GM23338 (cell line): ENCODE measurements around the gene EMC1. TPM values are rescaled to one million over a fixed set of nuclear protein-coding genes. Genes with fewer than 3 reads are reported as not detected.
"Not testable (repeated sequence)": the region's sequence is repeated elsewhere in the genome, so short reads cannot be mapped to it uniquely, and the experiment has no call there.

Experiments used
- ATAC-seq: fragments of 200-7000 bp; cut with Tn5 transposase; 3 replicates; pipeline ENCODE4 v1.9.1; 2020
- DNase-seq: peaks from one replicate; pipeline ENCODE4 v3.0.0-alpha.2; 2015; ENCODE audit warnings: low spot score
- H2AFZ ChIP-seq: fragments of 200-600 bp; sonication (generic); 2 replicates; pipeline ENCODE4 v1.8.0; 2016; ENCODE audit warnings: antibody characterized with exemption, mild to moderate bottlenecking, moderate library complexity
- H3F3A ChIP-seq: fragments of 200-600 bp; sonication (generic); replicated peaks from 2 replicates; pipeline ENCODE4 v1.8.0; 2017; ENCODE audit warnings: antibody characterized with exemption, mixed run types, low read depth
- H3K27ac ChIP-seq: fragments of 200-600 bp; sonication (generic); 2 replicates; pipeline ENCODE4 v1.6.1; 2016; ENCODE audit warnings: low read depth
- H3K27me3 ChIP-seq: fragments of 200-600 bp; sonication (generic); 2 replicates; pipeline ENCODE4 v1.8.0; 2016; ENCODE audit warnings: mild to moderate bottlenecking, mixed run types, moderate library complexity; ENCODE audit not compliant: insufficient read depth
- H3K36me3 ChIP-seq: fragments of 200-600 bp; sonication (generic); 2 replicates; pipeline ENCODE4 v1.8.0; 2016; ENCODE audit warnings: mild to moderate bottlenecking; ENCODE audit not compliant: insufficient read depth
- H3K4me1 ChIP-seq: fragments of 200-600 bp; sonication (generic); 2 replicates; pipeline ENCODE4 v1.8.0; 2016; ENCODE audit warnings: mild to moderate bottlenecking, moderate library complexity; ENCODE audit not compliant: insufficient read depth
- H3K4me2 ChIP-seq: fragments of 200-600 bp; sonication (generic); 2 replicates; pipeline ENCODE4 v1.7.1; 2017; ENCODE audit warnings: mixed run types
- H3K4me3 ChIP-seq: fragments of 200-600 bp; sonication (generic); 2 replicates; pipeline ENCODE4 v1.6.1; 2016; ENCODE audit warnings: mixed run types
- H3K79me2 ChIP-seq: fragments of 200-600 bp; sonication (generic); replicated peaks from 2 replicates; pipeline ENCODE4 v1.8.0; 2017; ENCODE audit warnings: mild to moderate bottlenecking; ENCODE audit not compliant: insufficient read depth
- H3K9me2 ChIP-seq: fragments of 200-600 bp; sonication (generic); 2 replicates; pipeline ENCODE4 v1.8.0; 2017; ENCODE audit not compliant: insufficient read depth
- H4K20me1 ChIP-seq: fragments of 200-600 bp; sonication (generic); replicated peaks from 2 replicates; pipeline ENCODE4 v1.8.0; 2017; ENCODE audit warnings: mild to moderate bottlenecking; ENCODE audit not compliant: insufficient read depth
- H3K27ac Mint-ChIP-seq: 2 replicates; pipeline ENCODE4 v1.8.0; 2020; ENCODE audit warnings: inconsistent platforms, mild to moderate bottlenecking, moderate library complexity, mixed read lengths
- H3K27me3 Mint-ChIP-seq: 3 replicates; pipeline ENCODE4 v1.8.0; 2022; ENCODE audit warnings: low read depth, mild to moderate bottlenecking, moderate library complexity, mixed read lengths, inconsistent platforms; ENCODE audit not compliant: insufficient read depth, poor library complexity
- H3K36me3 Mint-ChIP-seq: 3 replicates; pipeline ENCODE4 v1.8.0; 2021; ENCODE audit warnings: low read depth, mild to moderate bottlenecking, inconsistent platforms, moderate library complexity, mixed read lengths
- H3K4me1 Mint-ChIP-seq: 3 replicates; pipeline ENCODE4 v1.8.0; 2020; ENCODE audit warnings: mild to moderate bottlenecking, inconsistent platforms, mixed read lengths
- H3K4me3 Mint-ChIP-seq: 3 replicates; pipeline ENCODE4 v1.8.0; 2021; ENCODE audit warnings: moderate library complexity, mild to moderate bottlenecking, inconsistent platforms, mixed read lengths
- H3K9me3 Mint-ChIP-seq: 3 replicates; pipeline ENCODE4 v1.8.0; 2020; ENCODE audit warnings: moderate library complexity, mild to moderate bottlenecking, inconsistent platforms, mixed read lengths
- JUNB ChIP-seq: IDR thresholded peaks from one replicate; pipeline ENCODE4 v1.6.1; 2016; ENCODE audit warnings: antibody characterized with exemption; ENCODE audit not compliant: unreplicated experiment
- NANOG ChIP-seq: IDR thresholded peaks from 2 replicates; pipeline ENCODE4 v1.6.1; 2016; ENCODE audit warnings: antibody characterized with exemption, borderline replicate concordance
- STAT1 ChIP-seq: IDR thresholded peaks from one replicate; pipeline ENCODE4 v1.6.1; 2016; ENCODE audit warnings: antibody characterized with exemption; ENCODE audit not compliant: unreplicated experiment
- ZNF331 ChIP-seq: fragments of 250-450 bp; sonication (Bioruptor Pico); IDR thresholded peaks from 2 replicates; pipeline ENCODE4 v1.5.0; 2020; ENCODE audit warnings: low read depth, mild to moderate bottlenecking, moderate library complexity
- ZNF462 ChIP-seq: fragments of 250-450 bp; sonication (Bioruptor Pico); IDR thresholded peaks from 2 replicates; pipeline ENCODE4 v1.5.0; 2020; ENCODE audit warnings: mild to moderate bottlenecking, moderate library complexity
- polyA plus RNA-seq: library from polyadenylated mRNA; unstranded; fragments of >200 nt; fragmentation: Nextera tagmentation; extraction: Ambion mirVana; gene quantifications from 2 replicates; pipeline ENCODE4 v1.2.1, GENCODE V29; 2016
- total RNA-seq: library from RNA; depleted of rRNA; stranded (reverse); fragments of >200 nt; shearing (Covaris generic); gene quantifications from 2 replicates; pipeline ENCODE4 v1.2.3, GENCODE V29; 2014

EMC1 gene
- total and polyA plus RNA-seq, 2 experiments from 2014 or later: 17.6 to 53.0 TPM

- H3F3A ChIP-seq, H2AFZ ChIP-seq, H3K4me3 Mint-ChIP-seq, H3K9me3 Mint-ChIP-seq, H3K36me3 ChIP-seq, H3K27ac Mint-ChIP-seq, H3K9me2 ChIP-seq, H3K79me2 ChIP-seq, H3K4me2 ChIP-seq, H3K36me3 Mint-ChIP-seq, H3K4me1 ChIP-seq, H3K27ac ChIP-seq, DNase-seq, H3K4me3 ChIP-seq, H4K20me1 ChIP-seq, H3K4me1 Mint-ChIP-seq, ATAC-seq: not testable (repeated sequence)
- H3K27me3 Mint-ChIP-seq: peaks cover 33% of the 10 kb centered on the region
- H3K27me3 ChIP-seq: peaks cover 37% of the 10 kb centered on the region
Observed at GRCh38 chr1:19285807-19286206, 34.5 kb upstream of the EMC1 start.

GRCh38 chr1:19285366-19285765 is 34.0 kb upstream of the EMC1 start:
- H4K20me1 ChIP-seq, H3K9me3 Mint-ChIP-seq, H3K9me2 ChIP-seq, H3K27ac ChIP-seq, H3F3A ChIP-seq, H3K36me3 ChIP-seq, H3K27ac Mint-ChIP-seq, H3K36me3 Mint-ChIP-seq, H3K4me1 Mint-ChIP-seq, H3K4me1 ChIP-seq, H3K4me3 Mint-ChIP-seq, H2AFZ ChIP-seq, ATAC-seq, H3K79me2 ChIP-seq, H3K4me2 ChIP-seq, H3K4me3 ChIP-seq, DNase-seq: not testable (repeated sequence)
- peaks cover 33% of the 10 kb centered on the region for H3K27me3 Mint-ChIP-seq
- H3K27me3 ChIP-seq: peaks cover 36% of the 10 kb centered on the region

GRCh38 chr1:19284881-19285280 is 33.6 kb upstream of the EMC1 start:
- peaks cover 31% of the 10 kb centered on the region for H3K27me3 ChIP-seq

GRCh38 chr1:19283891-19284290 is 32.6 kb upstream of the EMC1 start:
- Histone ChIP-seq H3K4me1 (no peaks in the 10 kb centered on the region), H3F3A (no peaks in the 10 kb centered on the region), H3K4me2 (no peak overlapping the region), H3K27ac (no peak overlapping the region), H3K4me3 (no peak overlapping the region), H3K9me2 (no peaks in the 10 kb centered on the region), H4K20me1 (peaks cover 3% of the 10 kb centered on the region), H3K36me3 (no peaks in the 10 kb centered on the region), H2AFZ (no peak overlapping the region), H3K27me3 (peaks cover 21% of the 10 kb centered on the region), H3K79me2 (no peaks in the 10 kb centered on the region)
- H3K27ac Mint-ChIP-seq: no peak overlapping the region
- H3K36me3 Mint-ChIP-seq: no peaks in the 10 kb centered on the region
- H3K4me3 Mint-ChIP-seq: no peak overlapping the region
- H3K9me3 Mint-ChIP-seq: no peaks in the 10 kb centered on the region
- peaks cover 22% of the 10 kb centered on the region for H3K27me3 Mint-ChIP-seq
- DNase-seq (no peak), ATAC-seq (no peak)
- no peaks in the 10 kb centered on the region for H3K4me1 Mint-ChIP-seq
- TF ChIP-seq JUNB (no peak), ZNF462 (CRISPR knock-in tag) (no peak), NANOG (no peak), STAT1 (no peak), ZNF331 (no peak)

More at GRCh38 chr1:19284881-19285280, 33.6 kb upstream of the EMC1 start:
- Histone ChIP-seq H3K27ac (no peak overlapping the region), H3K79me2 (no peaks in the 10 kb centered on the region), H3K4me2 (no peak overlapping the region), H3F3A (no peaks in the 10 kb centered on the region), H3K4me1 (0 out of 2 replicates have a peak, but pooled peaks cover 4% of the 10 kb centered on the region), H2AFZ (no peak overlapping the region), H3K9me2 (no peaks in the 10 kb centered on the region), H3K36me3 (no peaks in the 10 kb centered on the region), H4K20me1 (peaks cover 8% of the 10 kb centered on the region), H3K4me3 (no peak overlapping the region)
- no peak for DNase-seq
- no peak overlapping the region for H3K4me3 Mint-ChIP-seq
- peaks cover 4% of the 10 kb centered on the region; the same call in 1 of the 3 replicates for H3K4me1 Mint-ChIP-seq
- no peak for ATAC-seq
- no peak overlapping the region for H3K27ac Mint-ChIP-seq
- no peak for TF ChIP-seq NANOG
- no peaks in the 10 kb centered on the region for H3K36me3 Mint-ChIP-seq
- peaks cover 32% of the 10 kb centered on the region for H3K27me3 Mint-ChIP-seq
- H3K9me3 Mint-ChIP-seq: no peaks in the 10 kb centered on the region
